ENCODE results near the gene MRPS2. TPM values are rescaled to one million over a fixed set of nuclear protein-coding genes. Genes with fewer than 3 reads are reported as not detected.

Gene MRPS2
- total and polyA plus RNA-seq, 2 of the 4 experiments (the other 2 are of a cell fraction), result 53.1 to 104 TPM

DNA sequence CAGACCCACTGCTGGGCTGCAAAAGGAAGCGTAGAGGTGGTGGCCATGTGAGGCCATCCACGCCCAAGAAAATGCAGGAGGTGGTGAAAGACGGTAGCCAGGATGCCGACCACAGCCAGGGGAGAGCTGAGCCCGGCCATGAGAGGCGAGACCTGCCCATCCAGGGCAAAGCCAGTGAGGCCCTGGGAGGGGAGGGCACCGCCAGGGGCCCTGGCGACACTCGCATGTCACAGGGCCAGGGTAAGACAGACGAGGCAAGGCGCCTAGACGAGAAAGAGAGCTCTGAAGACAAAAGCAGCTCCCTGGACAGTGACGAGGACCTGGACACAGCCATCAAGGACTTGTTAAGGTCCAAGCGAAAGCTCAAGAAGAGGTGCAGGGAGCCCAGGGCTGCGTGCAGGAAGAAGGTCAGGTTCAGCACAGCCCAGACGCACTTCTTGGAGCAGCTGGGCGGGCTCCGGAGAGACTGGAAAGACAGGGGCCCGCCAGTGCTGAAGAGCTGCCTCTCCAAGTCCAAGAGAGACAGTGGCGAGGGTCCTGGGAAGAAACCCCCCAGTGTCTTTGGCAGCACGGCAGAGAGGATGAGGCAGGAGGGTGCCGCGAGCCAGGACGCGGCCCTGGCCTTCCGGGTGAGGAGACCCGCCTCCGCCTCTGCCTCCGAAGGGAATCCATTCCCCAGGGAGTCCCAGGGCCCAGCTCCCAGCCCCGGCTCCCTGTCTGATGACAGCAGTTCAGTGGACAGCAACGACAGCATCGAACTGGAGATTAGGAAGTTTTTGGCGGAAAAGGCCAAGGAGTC, 14.0 kb upstream of the MRPS2 start:
- no TSS peak for BruUV-seq (replicated peaks)
- Histone ChIP-seq H3K9ac (ENCODE audit: low read depth, low read length) (no peak overlapping the region), H3K36me3 (ENCODE audit: control insufficient read depth, insufficient read depth, low read length) (peaks cover 36% of the 10 kb centered on the region), H3K79me1 (ENCODE audit: low read depth in 1 of 2, low read length in 2 of 2) (peaks cover 4 to 9% of the 10 kb centered on the region in 2 experiments; a peak in 1 of 4 replicates), H3K27me3 (ENCODE audit: control insufficient read depth, insufficient read depth, low read length) (no peaks in the 10 kb centered on the region), H4K5ac (ENCODE audit: low read depth, low read length) (no peak overlapping the region), H3K9me1 (ENCODE audit: insufficient read depth, low read length) (no peaks in the 10 kb centered on the region; the same call in 1 of the 2 replicates), H4K91ac (ENCODE audit: insufficient read depth, low read depth, low read length) (no peak overlapping the region), H3K18ac (ENCODE audit: low read depth, low read length) (no peak overlapping the region), H2BK120ac (ENCODE audit: low read depth, low read length) (no peak overlapping the region), H4K8ac (ENCODE audit: low read depth in 2 of 2, low read length in 2 of 2) (no peak overlapping the region), H3K23ac (ENCODE audit: low read depth, low read length) (no peak overlapping the region), H3K56ac (ENCODE audit: extremely low read depth, insufficient read depth, low read length) (no peak overlapping the region), H2AK9ac (replicated peaks; ENCODE audit: low read depth, low read length, poor library complexity) (no peak overlapping the region), H3K4me3 (ENCODE audit: insufficient read depth, low read depth, low read length) (no peak overlapping the region), H3K4me2 (ENCODE audit: low read depth, low read length) (no peak overlapping the region), H2AK5ac (ENCODE audit: low read depth, low read length) (no peak overlapping the region), H3K9me3 (ENCODE audit: control insufficient read depth, insufficient read depth, low read length) (no peaks in the 10 kb centered on the region), H3K4me1 (ENCODE audit: control insufficient read depth, insufficient read depth, low read length) (no peaks in the 10 kb centered on the region; the same call in 1 of the 2 replicates), H2BK15ac (ENCODE audit: low read depth, low read length) (no peak overlapping the region), H2BK20ac (ENCODE audit: low read depth, low read length) (no peak overlapping the region), H3K27ac (ENCODE audit: insufficient read depth, low read length) (no peak overlapping the region), H2AFZ (replicated peaks; ENCODE audit: low read length, poor library complexity) (no peak overlapping the region), H3K4ac (ENCODE audit: low read depth, low read length) (no peak overlapping the region), H4K20me1 (ENCODE audit: insufficient read depth, low read length) (no peaks in the 10 kb centered on the region; the same call in 1 of the 2 replicates), H3K14ac (replicated peaks; ENCODE audit: low read depth, low read length) (no peak overlapping the region), H2BK5ac (ENCODE audit: low read depth, low read length, poor library complexity, severe bottlenecking) (no peak overlapping the region)
- ChIA-PET CTCF (no interaction called here), POLR2A (ENCODE audit: unreplicated experiment) (no interaction called here)
- DNase-seq (no peak), ATAC-seq (ENCODE audit: low read depth) (no peak)
- in situ Hi-C loops (cut with MboI; ENCODE audit: low sequenced_read_pairs), result no loop called here
- intact Hi-C loops (cut with micrococcal nuclease), result no loop called here
- dilution Hi-C loops (cut with HindIII; ENCODE audit: low sequenced_read_pairs, unreplicated experiment), result no loop called here
- WGBS, 2 experiments (ENCODE audit: extremely low coverage in 2 of 2, insufficient read length in 1 of 2), result 93% methylated on average over 29 of the region's 33 CpGs; no CpG with 5 or more reads in 1 of the 2 experiments
- no peak for TF ChIP-seq CEBPB (IDR thresholded peaks at IDR 0.05; ENCODE audit: low read depth, low read length)
- no peak for TF ChIP-seq FOS (IDR thresholded peaks at IDR 0.05; ENCODE audit: low read depth, low read length)
- no peak for TF ChIP-seq SMC3 (IDR thresholded peaks at IDR 0.05; ENCODE audit: low read depth, low read length)
- TF ChIP-seq CHD1 (IDR thresholded peaks at IDR 0.05; ENCODE audit: low read depth, low read length), result no peak
- TF ChIP-seq, protein P1, sequence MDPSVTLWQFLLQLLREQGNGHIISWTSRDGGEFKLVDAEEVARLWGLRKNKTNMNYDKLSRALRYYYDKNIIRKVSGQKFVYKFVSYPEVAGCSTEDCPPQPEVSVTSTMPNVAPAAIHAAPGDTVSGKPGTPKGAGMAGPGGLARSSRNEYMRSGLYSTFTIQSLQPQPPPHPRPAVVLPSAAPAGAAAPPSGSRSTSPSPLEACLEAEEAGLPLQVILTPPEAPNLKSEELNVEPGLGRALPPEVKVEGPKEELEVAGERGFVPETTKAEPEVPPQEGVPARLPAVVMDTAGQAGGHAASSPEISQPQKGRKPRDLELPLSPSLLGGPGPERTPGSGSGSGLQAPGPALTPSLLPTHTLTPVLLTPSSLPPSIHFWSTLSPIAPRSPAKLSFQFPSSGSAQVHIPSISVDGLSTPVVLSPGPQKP (IDR thresholded peaks at IDR 0.05; ENCODE audit: borderline replicate concordance, low read depth, low read length), result no peak
- TF ChIP-seq RFX5 (IDR thresholded peaks at IDR 0.05; ENCODE audit: low read depth, low read length), result no peak
- no peak for TF ChIP-seq RAD21 (IDR thresholded peaks at IDR 0.05; ENCODE audit: low read length)
- TF ChIP-seq POLR2A (IDR thresholded peaks at IDR 0.05; ENCODE audit: low read depth, low read length), result no peak
- no peak for TF ChIP-seq MXI1 (IDR thresholded peaks at IDR 0.05; ENCODE audit: borderline replicate concordance, low read depth, low read length)
- no peak for TF ChIP-seq MAZ (IDR thresholded peaks at IDR 0.05; ENCODE audit: borderline replicate concordance, low read depth, low read length)
- TF ChIP-seq BHLHE40 (IDR thresholded peaks at IDR 0.05; ENCODE audit: low read depth, low read length), result no peak
- TF ChIP-seq, protein P2, sequence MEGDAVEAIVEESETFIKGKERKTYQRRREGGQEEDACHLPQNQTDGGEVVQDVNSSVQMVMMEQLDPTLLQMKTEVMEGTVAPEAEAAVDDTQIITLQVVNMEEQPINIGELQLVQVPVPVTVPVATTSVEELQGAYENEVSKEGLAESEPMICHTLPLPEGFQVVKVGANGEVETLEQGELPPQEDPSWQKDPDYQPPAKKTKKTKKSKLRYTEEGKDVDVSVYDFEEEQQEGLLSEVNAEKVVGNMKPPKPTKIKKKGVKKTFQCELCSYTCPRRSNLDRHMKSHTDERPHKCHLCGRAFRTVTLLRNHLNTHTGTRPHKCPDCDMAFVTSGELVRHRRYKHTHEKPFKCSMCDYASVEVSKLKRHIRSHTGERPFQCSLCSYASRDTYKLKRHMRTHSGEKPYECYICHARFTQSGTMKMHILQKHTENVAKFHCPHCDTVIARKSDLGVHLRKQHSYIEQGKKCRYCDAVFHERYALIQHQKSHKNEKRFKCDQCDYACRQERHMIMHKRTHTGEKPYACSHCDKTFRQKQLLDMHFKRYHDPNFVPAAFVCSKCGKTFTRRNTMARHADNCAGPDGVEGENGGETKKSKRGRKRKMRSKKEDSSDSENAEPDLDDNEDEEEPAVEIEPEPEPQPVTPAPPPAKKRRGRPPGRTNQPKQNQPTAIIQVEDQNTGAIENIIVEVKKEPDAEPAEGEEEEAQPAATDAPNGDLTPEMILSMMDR (conservative IDR thresholded peaks at IDR 0.05; ENCODE audit: low read depth, low read length), result no peak
- no peak for TF ChIP-seq NFE2L2 (IDR thresholded peaks at IDR 0.05; ENCODE audit: low read depth, low read length)
- TF ChIP-seq MAFK (IDR thresholded peaks at IDR 0.05; ENCODE audit: low read depth, low read length), result no peak
- TF ChIP-seq, protein P3, sequence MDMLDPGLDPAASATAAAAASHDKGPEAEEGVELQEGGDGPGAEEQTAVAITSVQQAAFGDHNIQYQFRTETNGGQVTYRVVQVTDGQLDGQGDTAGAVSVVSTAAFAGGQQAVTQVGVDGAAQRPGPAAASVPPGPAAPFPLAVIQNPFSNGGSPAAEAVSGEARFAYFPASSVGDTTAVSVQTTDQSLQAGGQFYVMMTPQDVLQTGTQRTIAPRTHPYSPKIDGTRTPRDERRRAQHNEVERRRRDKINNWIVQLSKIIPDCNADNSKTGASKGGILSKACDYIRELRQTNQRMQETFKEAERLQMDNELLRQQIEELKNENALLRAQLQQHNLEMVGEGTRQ (IDR thresholded peaks at IDR 0.05; ENCODE audit: low read depth, low read length), result no peak
